GM21528 (cell line): Measurements from ENCODE around the gene MAGEB10.
"Not testable (repeated sequence)": the region's sequence is repeated elsewhere in the genome, so short reads cannot be mapped to it uniquely, and the experiment has no call there.

Source experiments
- ATAC-seq: cut with Tn5 transposase; IDR thresholded peaks from one replicate; pipeline ENCODE4 v1.9.1; 2021; ENCODE audit warnings: mild to moderate bottlenecking, moderate library complexity; ENCODE audit not compliant: unreplicated experiment, low FRiP score

Gene MAGEB10

GRCh38 chrX:27807690-27808089 lies at the start of gene MAGEB10:
Gene MAGEB10, plus strand, starts transcription at chrX:27807990. Its CDS starts 13,317 bp downstream, at chrX:27821307.
- no peak for ATAC-seq

GRCh38 chrX:27765718-27766117 lies 42.1 kb upstream of the MAGEB10 start:
- no peak for ATAC-seq

GRCh38 chrX:27767387-27767786 lies 40.4 kb upstream of the MAGEB10 start:
- ATAC-seq, result no peak

- no peak for ATAC-seq
Measured at GRCh38 chrX:27775984-27776383, 31.8 kb upstream of the MAGEB10 start.

GRCh38 chrX:27796640-27797257 lies 11.0 kb upstream of the MAGEB10 start:
- no peak for ATAC-seq

GRCh38 chrX:27797575-27797974 lies 10.2 kb upstream of the MAGEB10 start:
- no peak for ATAC-seq

GRCh38 chrX:27808226-27808625 lies 436 bp downstream of the MAGEB10 start:
- no peak for ATAC-seq

- ATAC-seq, result not testable (repeated sequence)
Measured at GRCh38 chrX:27808991-27809859, 1.4 kb downstream of the MAGEB10 start.

GRCh38 chrX:27815209-27815608 lies 7.4 kb downstream of the MAGEB10 start:
- ATAC-seq, result no peak

- ATAC-seq, result no peak
Measured at GRCh38 chrX:27823812-27824211, 16.0 kb downstream of the MAGEB10 start.

- ATAC-seq, result no peak
Measured at GRCh38 chrX:27838185-27838584, 30.4 kb downstream of the MAGEB10 start.

GRCh38 chrX:27840881-27841280 lies 33.1 kb downstream of the MAGEB10 start:
- no peak for ATAC-seq

- ATAC-seq, result no peak
Measured at GRCh38 chrX:27842859-27843258, 35.1 kb downstream of the MAGEB10 start.

- ATAC-seq, result no peak
Measured at GRCh38 chrX:27860337-27860736, 52.5 kb downstream of the MAGEB10 start.

GRCh38 chrX:27863809-27864208 lies 56.0 kb downstream of the MAGEB10 start:
- ATAC-seq, result no peak
